Osteoblast (primary cell): ENCODE data around the gene ISM1. TPM values are rescaled to one million over a fixed set of nuclear protein-coding genes. Genes with fewer than 3 reads are reported as not detected.

Experiments used
- DNase-seq: peaks from one replicate; pipeline ENCODE4 v3.0.0; 2011; ENCODE audit warnings: low spot score, mixed read lengths; ENCODE audit not compliant: insufficient read length; ENCODE audit errors: missing footprints
- H2AFZ ChIP-seq: 2 replicates; pipeline ENCODE4 v1.6.0; 2011; ENCODE audit warnings: mild to moderate bottlenecking, low read length
- H3K27ac ChIP-seq: 2 replicates; pipeline ENCODE4 v1.5.1; 2011; ENCODE audit warnings: mild to moderate bottlenecking, low read depth, low read length, moderate library complexity
- H3K27me3 ChIP-seq: 2 replicates; pipeline ENCODE4 v1.6.0; 2012; ENCODE audit warnings: mild to moderate bottlenecking, control low read depth, inconsistent platforms, low read length, moderate library complexity; ENCODE audit not compliant: insufficient read depth
- H3K36me3 ChIP-seq: 2 replicates; pipeline ENCODE4 v1.5.1; 2011; ENCODE audit warnings: mild to moderate bottlenecking, low read length, control low read depth, moderate library complexity; ENCODE audit not compliant: insufficient read depth
- H3K4me1 ChIP-seq: 2 replicates; pipeline ENCODE4 v1.5.1; 2011; ENCODE audit warnings: mild to moderate bottlenecking, low read length, control low read depth, moderate library complexity; ENCODE audit not compliant: insufficient read depth
- H3K4me2 ChIP-seq: 2 replicates; pipeline ENCODE4 v1.6.0; 2011; ENCODE audit warnings: mild to moderate bottlenecking, low read length; ENCODE audit not compliant: insufficient read depth
- H3K4me3 ChIP-seq: fragments of 200-600 bp; sonication (generic); 3 replicates; pipeline ENCODE4 v1.5.1; 2012; ENCODE audit warnings: mild to moderate bottlenecking, low read length, inconsistent platforms; ENCODE audit not compliant: insufficient read depth
- H3K79me2 ChIP-seq: 2 replicates; pipeline ENCODE4 v1.6.0; 2012; ENCODE audit warnings: mild to moderate bottlenecking, low read length, control low read depth, inconsistent platforms; ENCODE audit not compliant: insufficient read depth
- H3K9me3 ChIP-seq: 2 replicates; pipeline ENCODE4 v1.5.1; 2011; ENCODE audit warnings: low read depth, low read length, control low read depth
- H4K20me1 ChIP-seq: 2 replicates; pipeline ENCODE4 v1.6.0; 2012; ENCODE audit warnings: mild to moderate bottlenecking, low read length, control low read depth; ENCODE audit not compliant: insufficient read depth
- total RNA-seq: library from RNA; depleted of rRNA; stranded (reverse); fragments of >200 nt; gene quantifications from 2 replicates; pipeline ENCODE4 v1.2.3, GENCODE V29; 2012
- TF ChIP-seq, protein P1 (sequence below): IDR thresholded peaks from 2 replicates; pipeline ENCODE4 v1.5.1; 2011; ENCODE audit warnings: mild to moderate bottlenecking, low read depth, low read length, moderate library complexity; ENCODE audit errors: extremely low read depth

Gene ISM1
- total RNA-seq, 1 donor, result 4.0 TPM

DNA sequence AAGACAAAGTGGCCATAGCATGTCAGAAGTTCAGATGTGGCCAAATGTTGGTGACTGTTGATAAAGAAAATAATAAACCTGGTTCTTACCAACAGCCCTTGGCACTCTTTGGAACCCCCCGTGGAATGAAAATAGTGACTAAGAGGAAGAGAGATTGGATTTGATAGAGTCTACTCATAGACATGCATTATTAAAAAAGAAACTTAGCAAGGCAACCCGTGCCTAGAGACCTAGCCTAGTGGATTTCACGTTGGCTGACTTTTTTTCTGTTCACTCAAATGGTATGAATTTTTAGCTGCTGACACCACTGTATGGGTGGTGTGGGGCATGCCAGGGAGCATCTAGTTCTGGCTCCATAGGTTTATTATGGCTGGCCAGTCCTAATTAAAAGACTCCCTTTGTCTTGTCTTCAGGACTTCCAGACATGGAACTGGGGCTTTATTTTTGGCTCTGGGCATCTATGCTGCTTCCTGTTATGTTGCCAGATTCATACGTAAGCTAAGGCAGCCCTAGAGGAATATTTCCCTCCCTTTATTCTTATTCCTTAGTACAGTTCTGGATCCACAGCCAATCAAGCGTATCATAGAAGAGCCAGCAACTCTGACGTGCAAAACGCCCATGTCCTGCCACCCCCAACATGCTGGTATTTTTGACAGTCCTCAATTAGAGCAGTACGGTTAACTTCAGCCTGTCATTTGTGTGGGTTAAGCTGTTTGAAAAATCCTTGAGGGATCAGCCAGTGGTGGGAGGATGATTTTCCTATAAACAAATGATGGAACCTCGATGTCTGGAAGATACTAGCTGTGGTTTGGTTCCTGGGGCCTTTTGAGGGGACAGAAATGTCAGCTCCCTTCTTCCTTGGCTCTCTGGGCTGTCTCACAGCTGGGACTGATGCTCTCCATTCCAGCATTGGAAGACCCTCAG is 127.5 kb downstream of the ISM1 start:
- Histone ChIP-seq H3K36me3 (no peaks in the 10 kb centered on the region), H2AFZ (peak overlapping the region; percentile 77), H3K79me2 (no peaks in the 10 kb centered on the region), H3K4me1 (peaks cover 28% of the 10 kb centered on the region), H3K27me3 (no peaks in the 10 kb centered on the region), H3K9me3 (no peaks in the 10 kb centered on the region), H3K27ac (peak overlapping the region; percentile 73), H3K4me3 (peak overlapping the region; percentile 58), H4K20me1 (no peaks in the 10 kb centered on the region), H3K4me2 (peak overlapping the region; percentile 88)
- peak; percentile 90 for DNase-seq
- TF ChIP-seq, protein P1, sequence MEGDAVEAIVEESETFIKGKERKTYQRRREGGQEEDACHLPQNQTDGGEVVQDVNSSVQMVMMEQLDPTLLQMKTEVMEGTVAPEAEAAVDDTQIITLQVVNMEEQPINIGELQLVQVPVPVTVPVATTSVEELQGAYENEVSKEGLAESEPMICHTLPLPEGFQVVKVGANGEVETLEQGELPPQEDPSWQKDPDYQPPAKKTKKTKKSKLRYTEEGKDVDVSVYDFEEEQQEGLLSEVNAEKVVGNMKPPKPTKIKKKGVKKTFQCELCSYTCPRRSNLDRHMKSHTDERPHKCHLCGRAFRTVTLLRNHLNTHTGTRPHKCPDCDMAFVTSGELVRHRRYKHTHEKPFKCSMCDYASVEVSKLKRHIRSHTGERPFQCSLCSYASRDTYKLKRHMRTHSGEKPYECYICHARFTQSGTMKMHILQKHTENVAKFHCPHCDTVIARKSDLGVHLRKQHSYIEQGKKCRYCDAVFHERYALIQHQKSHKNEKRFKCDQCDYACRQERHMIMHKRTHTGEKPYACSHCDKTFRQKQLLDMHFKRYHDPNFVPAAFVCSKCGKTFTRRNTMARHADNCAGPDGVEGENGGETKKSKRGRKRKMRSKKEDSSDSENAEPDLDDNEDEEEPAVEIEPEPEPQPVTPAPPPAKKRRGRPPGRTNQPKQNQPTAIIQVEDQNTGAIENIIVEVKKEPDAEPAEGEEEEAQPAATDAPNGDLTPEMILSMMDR, result no peak

DNA sequence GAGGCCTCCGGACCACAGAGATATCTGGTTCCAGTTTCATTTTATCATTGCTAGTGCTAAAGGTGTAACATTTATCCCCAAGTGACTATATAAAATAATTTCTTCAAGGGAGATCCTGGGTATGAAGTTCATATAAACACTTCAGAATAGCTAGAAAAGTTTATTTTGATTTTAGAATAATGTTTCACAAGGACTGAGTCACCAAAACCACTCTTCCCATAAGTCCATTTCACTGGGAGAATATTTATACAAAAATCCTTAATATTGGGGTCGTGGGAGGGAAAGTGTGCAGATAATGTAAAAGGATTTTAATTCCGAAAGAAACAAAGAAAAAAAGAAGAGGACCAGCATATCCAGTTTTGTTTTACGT is 128.1 kb downstream of the ISM1 start:
- Histone ChIP-seq H3K27ac (peak overlapping the region; percentile 73), H3K4me2 (peak overlapping the region; percentile 88), H3K4me1 (peaks cover 28% of the 10 kb centered on the region), H2AFZ (peak overlapping the region; percentile 77), H3K9me3 (no peaks in the 10 kb centered on the region), H4K20me1 (no peaks in the 10 kb centered on the region), H3K27me3 (no peaks in the 10 kb centered on the region), H3K79me2 (no peaks in the 10 kb centered on the region), H3K4me3 (peak overlapping the region; percentile 58), H3K36me3 (no peaks in the 10 kb centered on the region)
- no peak for DNase-seq
- TF ChIP-seq, protein P1, result no peak

Other genes with a start within 250 kb of the ISM1 start
- 14.8 and 15.9 TPM in 2 replicates for gene SPTLC3, start 212.3 kb upstream of the ISM1 start, total RNA-seq